ENCODE measurements around the gene DSG4.

DSG4 gene

GRCh38 chr18:31440787-31441186 is 64.2 kb downstream of the DSG4 start:
- Histone ChIP-seq H3K9me2 (replicated peaks; ENCODE audit: control insufficient read depth, low read length) (no peaks in the 10 kb centered on the region), H3K36me3 (ENCODE audit: control insufficient read depth, low read length) (no peaks in the 10 kb centered on the region), H3K9me3 (ENCODE audit: control insufficient read depth, insufficient read depth, low read length) (no peaks in the 10 kb centered on the region), H3K4me3 (ENCODE audit: low read length) (no peak overlapping the region), H3K79me2 (ENCODE audit: control insufficient read depth, low read length) (no peaks in the 10 kb centered on the region), H3K27me3 (ENCODE audit: control insufficient read depth, low read length) (no peaks in the 10 kb centered on the region), H3K27ac (ENCODE audit: low read depth, low read length) (no peak overlapping the region), H4K20me1 (ENCODE audit: control insufficient read depth, insufficient read depth, low read depth, low read length) (no peaks in the 10 kb centered on the region), H3F3A (ENCODE audit: control insufficient read depth, insufficient read depth) (no peaks in the 10 kb centered on the region), H3K4me2 (ENCODE audit: low read length) (no peak overlapping the region), H3K4me1 (ENCODE audit: control insufficient read depth, low read length) (no peaks in the 10 kb centered on the region)
- no peak for TF ChIP-seq CTCF (IDR thresholded peaks at IDR 0.05; ENCODE audit: low read depth, low read length, poor library complexity, severe bottlenecking)
- TF ChIP-seq EZH2phosphoT487 (IDR thresholded peaks at IDR 0.05; ENCODE audit: borderline replicate concordance, low read length), result no peak

GRCh38 chr18:31441493-31441892 is 64.9 kb downstream of the DSG4 start:
- Histone ChIP-seq H3K79me2 (ENCODE audit: control insufficient read depth, low read length) (no peaks in the 10 kb centered on the region), H4K20me1 (ENCODE audit: control insufficient read depth, insufficient read depth, low read depth, low read length) (no peaks in the 10 kb centered on the region), H3K27ac (ENCODE audit: low read depth, low read length) (no peak overlapping the region), H3K27me3 (ENCODE audit: control insufficient read depth, low read length) (no peaks in the 10 kb centered on the region), H3K9me2 (replicated peaks; ENCODE audit: control insufficient read depth, low read length) (no peaks in the 10 kb centered on the region), H3K4me2 (ENCODE audit: low read length) (no peak overlapping the region), H3K36me3 (ENCODE audit: control insufficient read depth, low read length) (no peaks in the 10 kb centered on the region), H3K4me3 (ENCODE audit: low read length) (no peak overlapping the region), H3F3A (ENCODE audit: control insufficient read depth, insufficient read depth) (no peaks in the 10 kb centered on the region), H3K9me3 (ENCODE audit: control insufficient read depth, insufficient read depth, low read length) (no peaks in the 10 kb centered on the region), H3K4me1 (ENCODE audit: control insufficient read depth, low read length) (no peaks in the 10 kb centered on the region)
- TF ChIP-seq EZH2phosphoT487 (IDR thresholded peaks at IDR 0.05; ENCODE audit: borderline replicate concordance, low read length) (no peak), CTCF (IDR thresholded peaks at IDR 0.05; ENCODE audit: low read depth, low read length, poor library complexity, severe bottlenecking) (no peak)

- Histone ChIP-seq H3K36me3 (ENCODE audit: control insufficient read depth, low read length) (no peaks in the 10 kb centered on the region), H4K20me1 (ENCODE audit: control insufficient read depth, insufficient read depth, low read depth, low read length) (no peaks in the 10 kb centered on the region), H3K27me3 (ENCODE audit: control insufficient read depth, low read length) (no peaks in the 10 kb centered on the region), H3K4me3 (ENCODE audit: low read length) (no peak overlapping the region), H3K4me1 (ENCODE audit: control insufficient read depth, low read length) (no peaks in the 10 kb centered on the region), H3K4me2 (ENCODE audit: low read length) (no peak overlapping the region), H3K9me2 (replicated peaks; ENCODE audit: control insufficient read depth, low read length) (no peaks in the 10 kb centered on the region), H3F3A (ENCODE audit: control insufficient read depth, insufficient read depth) (no peaks in the 10 kb centered on the region), H3K79me2 (ENCODE audit: control insufficient read depth, low read length) (no peaks in the 10 kb centered on the region), H3K9me3 (ENCODE audit: control insufficient read depth, insufficient read depth, low read length) (no peaks in the 10 kb centered on the region), H3K27ac (ENCODE audit: low read depth, low read length) (no peak overlapping the region)
- no peak for TF ChIP-seq EZH2phosphoT487 (IDR thresholded peaks at IDR 0.05; ENCODE audit: borderline replicate concordance, low read length)
- TF ChIP-seq CTCF (IDR thresholded peaks at IDR 0.05; ENCODE audit: low read depth, low read length, poor library complexity, severe bottlenecking), result no peak
Measured at GRCh38 chr18:31444142-31444541, 67.6 kb downstream of the DSG4 start.

- no peaks in the 10 kb centered on the region for H3K27me3 ChIP-seq (ENCODE audit: control insufficient read depth, low read length)
- H3K4me3 ChIP-seq (ENCODE audit: low read length), result no peak overlapping the region
- no peaks in the 10 kb centered on the region for H3K36me3 ChIP-seq (ENCODE audit: control insufficient read depth, low read length)
- TF ChIP-seq EZH2phosphoT487 (IDR thresholded peaks at IDR 0.05; ENCODE audit: borderline replicate concordance, low read length) (no peak), CTCF (IDR thresholded peaks at IDR 0.05; ENCODE audit: low read depth, low read length, poor library complexity, severe bottlenecking) (no peak)
- H3K9me3 ChIP-seq (ENCODE audit: control insufficient read depth, insufficient read depth, low read length), result no peaks in the 10 kb centered on the region
- no peaks in the 10 kb centered on the region for H3K9me2 ChIP-seq (replicated peaks; ENCODE audit: control insufficient read depth, low read length)
- no peaks in the 10 kb centered on the region for H3K4me1 ChIP-seq (ENCODE audit: control insufficient read depth, low read length)
- no peak overlapping the region for H3K27ac ChIP-seq (ENCODE audit: low read depth, low read length)
- no peaks in the 10 kb centered on the region for H4K20me1 ChIP-seq (ENCODE audit: control insufficient read depth, insufficient read depth, low read depth, low read length)
- H3K79me2 ChIP-seq (ENCODE audit: control insufficient read depth, low read length), result no peaks in the 10 kb centered on the region
- H3K4me2 ChIP-seq (ENCODE audit: low read length), result no peak overlapping the region
- no peaks in the 10 kb centered on the region for H3F3A ChIP-seq (ENCODE audit: control insufficient read depth, insufficient read depth)
Measured at GRCh38 chr18:31445908-31446307, 69.3 kb downstream of the DSG4 start.

Measured in DOHH2 (cell line).